Fibroblast of lung (primary cell): ENCODE measurements around the gene NUAK2. TPM values are rescaled to one million over a fixed set of nuclear protein-coding genes. Genes with fewer than 3 reads are reported as not detected.

Experiments used
- DNase-seq, 2 donors: peaks; one replicate each; pipeline versions ENCODE4 v3.0.0 to v3.0.0-alpha.2; 2010; ENCODE audit warnings: low read depth in 2 of 2
- H2AFZ ChIP-seq: 2 replicates; pipeline ENCODE4 v1.5.1; 2012; ENCODE audit warnings: low read length, control low read depth, inconsistent platforms
- H3K27ac ChIP-seq: 2 replicates; pipeline ENCODE4 v1.5.1; 2011; ENCODE audit warnings: low read length, control low read depth; ENCODE audit not compliant: insufficient read depth
- H3K27me3 ChIP-seq: 2 replicates; pipeline ENCODE4 v1.5.1; 2011; ENCODE audit warnings: mild to moderate bottlenecking, low read length; ENCODE audit not compliant: control insufficient read depth, insufficient read depth
- H3K36me3 ChIP-seq: 2 replicates; pipeline ENCODE4 v1.5.1; 2011; ENCODE audit warnings: low read length; ENCODE audit not compliant: control insufficient read depth, insufficient read depth
- H3K4me1 ChIP-seq: 2 replicates; pipeline ENCODE4 v1.5.1; 2011; ENCODE audit warnings: low read length; ENCODE audit not compliant: control insufficient read depth, insufficient read depth; ENCODE audit errors: extremely low read depth
- H3K4me2 ChIP-seq: 2 replicates; pipeline ENCODE4 v1.5.1; 2011; ENCODE audit warnings: low read length, control low read depth; ENCODE audit not compliant: insufficient read depth; ENCODE audit errors: extremely low read depth
- H3K4me3 ChIP-seq, 4 experiments: fragments of 200-600 bp in 1 of 4; sonication (generic) in 1 of 4; replicated peaks in 1 of 4; 2 replicates each; pipeline ENCODE4 v1.5.1; 2011 to 2016; ENCODE audit warnings: low read length in 4 of 4, low read depth in 3 of 4, mild to moderate bottlenecking in 3 of 4, control low read depth in 2 of 4, inconsistent platforms in 1 of 4, mixed read lengths in 1 of 4; ENCODE audit not compliant: insufficient read depth in 1 of 4; ENCODE audit errors: control extremely low read depth in 1 of 4
- H3K79me2 ChIP-seq: 2 replicates; pipeline ENCODE4 v1.5.1; 2012; ENCODE audit warnings: mild to moderate bottlenecking, low read length, inconsistent platforms; ENCODE audit not compliant: control insufficient read depth, insufficient read depth
- H3K9ac ChIP-seq: 2 replicates; pipeline ENCODE4 v1.5.1; 2011; ENCODE audit warnings: mild to moderate bottlenecking, low read length, control low read depth; ENCODE audit not compliant: insufficient read depth
- H3K9me3 ChIP-seq: 2 replicates; pipeline ENCODE4 v1.5.1; 2012; ENCODE audit warnings: low read depth, low read length; ENCODE audit not compliant: control insufficient read depth, insufficient read depth
- H4K20me1 ChIP-seq: 2 replicates; pipeline ENCODE4 v1.5.1; 2011; ENCODE audit warnings: low read length; ENCODE audit not compliant: control insufficient read depth, insufficient read depth; ENCODE audit errors: extremely low read depth
- EZH2 ChIP-seq: IDR thresholded peaks from 2 replicates; pipeline ENCODE4 v1.5.1; 2012; ENCODE audit warnings: low read length, control low read depth, mild to moderate bottlenecking; ENCODE audit errors: missing control alignments
- polyA plus RNA-seq, 2 donors: library from polyadenylated mRNA; depleted of rRNA in 1 of 2; stranded (reverse) in 1 of 2; unstranded in 1 of 2; fragments of >200 nt; gene quantifications; 2 replicates each; pipeline ENCODE4 v1.2.1, GENCODE V29; 2011 to 2012; ENCODE audit warnings: missing spikeins in 1 of 2
- total RNA-seq: library from RNA; depleted of rRNA; stranded (reverse); fragments of >200 nt; gene quantifications from 2 replicates; pipeline ENCODE4 v1.2.1, GENCODE V29; 2014
- TF ChIP-seq, protein P1 (sequence below), 2 donors: IDR thresholded peaks in 1 of 2; conservative IDR thresholded peaks in 1 of 2; 1 replicate in 1 of 2; 2 replicates in 1 of 2; pipeline ENCODE4 v1.5.1; 2011 to 2012; ENCODE audit warnings: low read length in 2 of 2, control low read depth in 1 of 2, inconsistent platforms in 1 of 2, low read depth in 1 of 2, mild to moderate bottlenecking in 1 of 2

NUAK2 gene
- total and polyA plus RNA-seq, 2 donors (not counting 1 experiment from before 2014, with no cell fraction given): 1.7 to 4.9 TPM

DNA sequence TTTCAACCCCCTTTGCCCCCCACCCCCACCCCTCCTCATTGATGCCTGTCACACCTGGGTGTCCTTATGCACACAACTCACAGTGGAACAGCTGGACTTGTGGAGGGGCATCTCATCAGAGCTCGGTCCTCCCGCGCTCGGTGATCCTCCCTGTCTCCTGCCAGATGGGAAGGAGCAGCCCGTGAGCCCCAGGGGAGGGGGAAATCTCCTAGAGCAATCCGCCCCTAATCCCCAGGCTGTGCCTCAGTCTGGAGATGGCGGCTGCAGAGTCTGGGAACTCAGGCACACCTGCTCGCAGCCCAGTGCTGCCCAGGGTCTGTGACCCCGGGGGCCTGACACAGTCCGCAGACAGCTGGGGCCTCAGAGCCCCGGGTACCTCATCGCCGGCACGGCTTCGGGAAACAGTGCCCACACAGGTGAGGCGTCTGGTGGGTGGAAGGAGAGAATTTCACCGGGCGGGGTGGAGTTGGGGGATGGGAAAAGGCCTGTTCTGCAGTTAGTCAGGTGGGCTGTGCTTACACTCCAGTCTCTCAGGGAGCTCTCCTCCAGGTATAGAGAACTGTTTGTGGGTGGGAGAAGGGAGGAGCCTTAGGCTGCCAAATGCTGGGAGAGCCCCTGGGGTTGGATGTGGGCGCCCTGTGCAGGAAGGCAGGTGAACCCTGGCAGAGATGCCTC, 64.5 kb downstream of the NUAK2 start:
- Histone ChIP-seq H3K36me3 (no peaks in the 10 kb centered on the region), H3K4me3 (no peak overlapping the region), H3K4me1 (peaks cover 2% of the 10 kb centered on the region), H3K27ac (no peak overlapping the region), H3K79me2 (no peaks in the 10 kb centered on the region), H4K20me1 (no peaks in the 10 kb centered on the region), H2AFZ (no peak overlapping the region), H3K4me2 (no peak overlapping the region), H3K27me3 (no peaks in the 10 kb centered on the region), H3K9me3 (no peaks in the 10 kb centered on the region), H3K9ac (no peak overlapping the region)
- TF ChIP-seq, protein P1, sequence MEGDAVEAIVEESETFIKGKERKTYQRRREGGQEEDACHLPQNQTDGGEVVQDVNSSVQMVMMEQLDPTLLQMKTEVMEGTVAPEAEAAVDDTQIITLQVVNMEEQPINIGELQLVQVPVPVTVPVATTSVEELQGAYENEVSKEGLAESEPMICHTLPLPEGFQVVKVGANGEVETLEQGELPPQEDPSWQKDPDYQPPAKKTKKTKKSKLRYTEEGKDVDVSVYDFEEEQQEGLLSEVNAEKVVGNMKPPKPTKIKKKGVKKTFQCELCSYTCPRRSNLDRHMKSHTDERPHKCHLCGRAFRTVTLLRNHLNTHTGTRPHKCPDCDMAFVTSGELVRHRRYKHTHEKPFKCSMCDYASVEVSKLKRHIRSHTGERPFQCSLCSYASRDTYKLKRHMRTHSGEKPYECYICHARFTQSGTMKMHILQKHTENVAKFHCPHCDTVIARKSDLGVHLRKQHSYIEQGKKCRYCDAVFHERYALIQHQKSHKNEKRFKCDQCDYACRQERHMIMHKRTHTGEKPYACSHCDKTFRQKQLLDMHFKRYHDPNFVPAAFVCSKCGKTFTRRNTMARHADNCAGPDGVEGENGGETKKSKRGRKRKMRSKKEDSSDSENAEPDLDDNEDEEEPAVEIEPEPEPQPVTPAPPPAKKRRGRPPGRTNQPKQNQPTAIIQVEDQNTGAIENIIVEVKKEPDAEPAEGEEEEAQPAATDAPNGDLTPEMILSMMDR (conservative IDR thresholded peaks at IDR 0.05 in 1 of 2, IDR thresholded peaks at IDR 0.05 in 1 of 2; ENCODE audit: low read depth in 1 of 2, low read length in 2 of 2): no peak
- no peak for TF ChIP-seq EZH2
- DNase-seq: no peak

GRCh38 chr1:205255941-205256780, 65.4 kb downstream of the NUAK2 start:
- peak overlapping the region; percentile 40 for H2AFZ ChIP-seq
- no peaks in the 10 kb centered on the region for H3K4me1 ChIP-seq
- TF ChIP-seq EZH2: no peak
- TF ChIP-seq, protein P1 (conservative IDR thresholded peaks at IDR 0.05 in 1 of 2, IDR thresholded peaks at IDR 0.05 in 1 of 2; ENCODE audit: low read depth in 1 of 2, low read length in 2 of 2): peak; percentile 97 to 98
- H3K36me3 ChIP-seq: no peaks in the 10 kb centered on the region
- no peak overlapping the region for H3K9ac ChIP-seq
- no peaks in the 10 kb centered on the region for H3K9me3 ChIP-seq
- H3K4me3 ChIP-seq: no peak overlapping the region
- DNase-seq: peak; percentile 66 to 83
- no peak overlapping the region for H3K4me2 ChIP-seq
- no peak overlapping the region for H3K27ac ChIP-seq
- no peaks in the 10 kb centered on the region for H3K27me3 ChIP-seq
- no peaks in the 10 kb centered on the region for H4K20me1 ChIP-seq
- no peaks in the 10 kb centered on the region for H3K79me2 ChIP-seq

Other genes starting within 250 kb of the NUAK2 start
- gene TMEM81, start 237.3 kb downstream of the NUAK2 start, total RNA-seq: 1.8 and 2.3 TPM in 2 replicates
- 1.9 and 2.1 TPM in 2 replicates for gene TMEM81, start 237.3 kb downstream of the NUAK2 start, polyA plus RNA-seq
- gene RBBP5, start 199.8 kb downstream of the NUAK2 start, total RNA-seq: 19.8 and 22.1 TPM in 2 replicates
- 16.4 and 19.9 TPM in 2 replicates for gene RBBP5, start 199.8 kb downstream of the NUAK2 start, polyA plus RNA-seq
- gene DSTYK, start 110.0 kb downstream of the NUAK2 start, total RNA-seq: 24.9 and 42.6 TPM in 2 replicates
- 20.6 and 24.5 TPM in 2 replicates for gene DSTYK, start 110.0 kb downstream of the NUAK2 start, polyA plus RNA-seq
- gene TMCC2, start 93.8 kb downstream of the NUAK2 start, total RNA-seq: 4.1 and 6.9 TPM in 2 replicates
- 2.3 and 2.5 TPM in 2 replicates for gene TMCC2, start 93.8 kb downstream of the NUAK2 start, polyA plus RNA-seq
- gene KLHDC8A, start 35.2 kb upstream of the NUAK2 start, total RNA-seq: not detected in 2 replicates
- not detected in 2 replicates for gene KLHDC8A, start 35.2 kb upstream of the NUAK2 start, polyA plus RNA-seq
- gene LEMD1, start 100.3 kb upstream of the NUAK2 start, total RNA-seq: not detected in 2 replicates
- not detected in 2 replicates for gene LEMD1, start 100.3 kb upstream of the NUAK2 start, polyA plus RNA-seq
- gene BLACAT1, start 134.3 kb upstream of the NUAK2 start, total RNA-seq: not detected in 2 replicates
- gene BLACAT1, start 134.3 kb upstream of the NUAK2 start, polyA plus RNA-seq: not detected in 2 replicates
- 0.33 and 1.5 TPM in 2 replicates for gene CDK18, start 182.9 kb upstream of the NUAK2 start, total RNA-seq
- gene CDK18, start 182.9 kb upstream of the NUAK2 start, polyA plus RNA-seq: 0.12 and 2.1 TPM in 2 replicates